Tibial artery (tissue), 4 donors: ENCODE data around the gene LYSMD3.
A peak's percentile ranks its signal among the peaks of the same experiment; 100 is the strongest.

Experiments used
- DNase-seq, 2 donors: peaks; one replicate each; pipeline ENCODE4 v3.0.0-alpha.2; 2019
- H3K27ac ChIP-seq, 2 donors: fragments of 200-600 bp; sonication (generic) in 1 of 2; 1 replicate in 1 of 2; 2 replicates in 1 of 2; pipeline ENCODE4 v1.5.1; 2018 to 2019; ENCODE audit warnings: mild to moderate bottlenecking in 1 of 2
- H3K27me3 ChIP-seq, 2 donors: fragments of 200-600 bp; sonication (generic) in 1 of 2; one replicate each; pipeline versions ENCODE4 v1.5.1 to v1.6.0; 2016 to 2019
- H3K36me3 ChIP-seq, 3 donors: fragments of 200-600 bp; sonication (generic) in 2 of 3; one replicate each; pipeline ENCODE4 v1.5.1; 2016 to 2019; ENCODE audit warnings: mild to moderate bottlenecking in 2 of 3
- H3K4me1 ChIP-seq, 4 donors: fragments of 200-600 bp; sonication (generic) in 2 of 4; 1 replicate in 3 of 4; 2 replicates in 1 of 4; pipeline ENCODE4 v1.5.1; 2016 to 2019
- H3K4me3 ChIP-seq, 2 donors: fragments of 200-600 bp; sonication (generic) in 1 of 2; 1 replicate in 1 of 2; 2 replicates in 1 of 2; pipeline ENCODE4 v1.5.1; 2018 to 2019; ENCODE audit warnings: mild to moderate bottlenecking in 2 of 2
- H3K9me3 ChIP-seq, 3 donors: fragments of 200-600 bp; sonication (generic) in 1 of 3; one replicate each; pipeline ENCODE4 v1.5.1; 2016 to 2019
- CTCF ChIP-seq, 2 experiments: fragments of 200-600 bp in 1 of 2; fragments of 450-650 bp in 1 of 2; IDR thresholded peaks; one replicate each; pipeline ENCODE4 v1.5.1; 2017 to 2019; ENCODE audit warnings: antibody characterized with exemption in 2 of 2, mild to moderate bottlenecking in 1 of 2, moderate library complexity in 1 of 2
- intact Hi-C: fragments of 100-400 bp; cut with DNase I; formaldehyde crosslinking; loops from one replicate; pipeline ENCODE4 v1.15.0; 2023; ENCODE audit warnings: low total_unique reads

Gene LYSMD3

GRCh38 chr5:90475436-90475980 lies 53.9 kb downstream of the LYSMD3 start:
- H3K27me3 ChIP-seq = no peaks in the 10 kb centered on the region
- H3K27ac ChIP-seq = no peak overlapping the region
- no peak for TF ChIP-seq CTCF (IDR thresholded peaks at IDR 0.05)
- intact Hi-C loops = loop anchor here (5.0 kb wide), 1 partner anchor 52 kb away; the partner anchor contains the start of gene LYSMD3
- H3K4me3 ChIP-seq = peak overlapping the region; percentile 77 to 84
- H3K4me1 ChIP-seq = peaks cover 0 to 17% (median 13%) of the 10 kb centered on the region in 4 donors
- no peaks in the 10 kb centered on the region for H3K36me3 ChIP-seq
- DNase-seq = no peak
- no peaks in the 10 kb centered on the region for H3K9me3 ChIP-seq

- Histone ChIP-seq H3K9me3 (no peaks in the 10 kb centered on the region), H3K4me3 (peak within 1 kb of the TSS; percentile 77 to 84), H3K27me3 (no peaks in the 10 kb centered on the region), H3K4me1 (peaks cover 0 to 17% (median 13%) of the 10 kb centered on the region in 4 donors), H3K36me3 (peaks cover 0 to 4% (median 0%) of the 10 kb centered on the region in 3 donors), H3K27ac (peak within 1 kb of the TSS; percentile 68 to 73)
- DNase-seq = peak; percentile 84 to 93
- intact Hi-C loops = loop anchor here (5.0 kb wide), 1 partner anchor 53 kb away; the partner anchor contains the start of gene LYSMD3
- TF ChIP-seq CTCF (IDR thresholded peaks at IDR 0.05) = peak; percentile 34 to 42
Measured at GRCh38 chr5:90474235-90475107, 54.9 kb downstream of the LYSMD3 start, which contains the start of the genes MBLAC2 and POLR3G. MBLAC2 (minus strand) TSS chr5:90474771; CDS start chr5:90474292, 479 bp downstream. POLR3G (plus strand) TSS chr5:90474864; CDS start chr5:90485568, 10,704 bp downstream.

DNA sequence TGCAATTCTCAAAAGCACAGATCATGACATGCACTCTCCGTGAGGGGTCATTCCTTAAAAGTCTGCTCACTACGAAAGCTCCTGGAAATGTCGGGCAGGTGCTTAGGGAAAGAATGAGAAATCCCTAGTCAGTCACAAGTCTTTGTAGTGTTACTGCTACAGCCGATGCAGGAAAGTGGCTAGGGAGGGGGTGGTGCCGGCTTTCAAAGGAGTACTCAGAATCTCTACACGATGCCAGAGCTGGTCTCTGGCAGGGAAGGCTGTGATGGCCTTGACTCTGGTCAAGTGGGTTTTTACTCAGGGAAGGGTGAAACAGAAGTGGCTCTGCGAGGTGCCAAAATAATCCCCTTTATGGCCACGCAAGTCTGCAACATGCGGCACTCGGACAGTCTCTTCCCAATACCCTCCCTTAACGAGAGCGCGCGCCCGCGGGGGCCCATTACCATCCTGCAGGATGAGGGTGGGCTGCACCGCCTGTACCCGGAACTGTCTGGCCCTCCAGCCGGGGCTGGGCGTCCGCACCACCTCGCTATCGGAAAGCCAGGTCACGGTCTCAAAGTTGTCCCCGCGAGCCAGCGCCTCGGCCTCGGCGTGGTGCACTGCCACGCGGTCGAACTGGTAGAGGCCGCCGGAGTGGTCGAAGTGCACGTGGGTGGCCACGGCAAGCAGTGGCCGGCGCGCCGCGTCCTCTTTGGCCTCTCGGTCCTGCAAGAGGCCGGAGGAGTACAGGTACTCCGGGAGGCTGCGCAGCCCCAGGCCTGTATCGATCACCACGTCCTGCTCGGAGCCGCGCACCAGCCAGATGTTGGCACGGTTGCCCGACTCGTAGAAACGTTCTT lies 55.8 kb downstream of the LYSMD3 start:
- no peak for TF ChIP-seq CTCF (IDR thresholded peaks at IDR 0.05)
- peaks cover 0 to 17% (median 13%) of the 10 kb centered on the region in 4 donors for H3K4me1 ChIP-seq
- H3K4me3 ChIP-seq = peak overlapping the region; percentile 77 to 84
- DNase-seq = peak in 1 of 2 donors; percentile 71
- H3K9me3 ChIP-seq = no peaks in the 10 kb centered on the region
- intact Hi-C loops = no loop called here
- H3K27ac ChIP-seq = peak overlapping the region; percentile 68 to 73
- H3K27me3 ChIP-seq = no peaks in the 10 kb centered on the region
- peaks cover 0 to 4% (median 4%) of the 10 kb centered on the region in 3 donors for H3K36me3 ChIP-seq

DNA sequence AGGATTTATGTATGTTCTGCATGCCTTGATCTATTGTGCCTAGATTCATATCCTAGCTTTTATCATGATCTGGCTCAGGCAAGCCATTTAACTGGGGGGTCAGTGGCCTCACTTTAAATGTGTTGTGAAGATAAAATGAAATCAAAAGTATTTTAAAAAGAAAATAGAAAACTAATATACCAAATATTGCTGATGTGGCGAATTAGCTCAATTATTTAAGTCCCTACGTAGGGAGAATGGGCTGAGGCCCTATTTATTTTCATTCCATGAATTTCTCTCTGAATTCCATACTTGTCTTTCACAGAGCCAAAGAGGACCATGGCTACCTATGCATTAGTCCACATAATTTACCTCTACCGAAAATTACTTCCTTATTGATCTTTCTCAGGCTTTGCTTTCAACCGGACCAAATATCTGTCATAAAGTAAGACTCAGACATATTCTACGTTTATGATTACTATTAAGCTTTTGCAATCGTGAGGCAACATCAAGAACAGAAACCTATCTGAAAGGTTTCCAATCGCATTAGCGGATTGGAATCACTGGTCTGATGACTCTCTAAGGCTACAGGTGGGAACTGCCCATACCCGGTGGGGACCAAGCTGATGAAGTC lies 56.5 kb downstream of the LYSMD3 start:
- intact Hi-C loops = no loop called here
- Histone ChIP-seq H3K36me3 (peaks cover 0 to 6% (median 4%) of the 10 kb centered on the region in 3 donors), H3K27ac (peak overlapping the region in 1 of 2 donors; percentile 68)

More for the DNA sequence above, 56.5 kb downstream of the LYSMD3 start:
- DNase-seq = no peak
- Histone ChIP-seq H3K4me3 (peak overlapping the region; percentile 77 to 84), H3K9me3 (no peaks in the 10 kb centered on the region), H3K4me1 (peaks cover 0 to 17% (median 13%) of the 10 kb centered on the region in 4 donors), H3K27me3 (no peaks in the 10 kb centered on the region)
- TF ChIP-seq CTCF (IDR thresholded peaks at IDR 0.05) = no peak
